GM12873 (cell line): Measurements from ENCODE around the gene LRRFIP1.

Source experiments
- CTCF ChIP-seq: IDR thresholded peaks from 2 replicates; pipeline ENCODE4 v1.5.1; 2012; ENCODE audit warnings: low read depth, mild to moderate bottlenecking, moderate library complexity, low read length, control low read depth; ENCODE audit not compliant: insufficient read depth; ENCODE audit errors: missing control alignments

The LRRFIP1 gene

GRCh38 chr2:237633061-237633561, 5.7 kb downstream of the LRRFIP1 start:
- TF ChIP-seq CTCF, result no peak

GRCh38 chr2:237636578-237636977, 9.2 kb downstream of the LRRFIP1 start:
- TF ChIP-seq CTCF, result no peak

GRCh38 chr2:237637429-237638135, 10.2 kb downstream of the LRRFIP1 start:
- TF ChIP-seq CTCF, result no peak

- no peak for TF ChIP-seq CTCF
These were observed 10.8 kb downstream of the LRRFIP1 start for GRCh38 chr2:237638176-237638575.

- no peak for TF ChIP-seq CTCF
These were observed 11.9 kb downstream of the LRRFIP1 start for GRCh38 chr2:237639052-237639835.

- no peak for TF ChIP-seq CTCF
These were observed 12.4 kb downstream of the LRRFIP1 start for GRCh38 chr2:237639836-237640220.

GRCh38 chr2:237640493-237640998, 13.2 kb downstream of the LRRFIP1 start:
- TF ChIP-seq CTCF, result no peak
